ENCODE measurements around the gene KCNRG.
"Not testable (repeated sequence)": the region's sequence is repeated elsewhere in the genome, so short reads cannot be mapped to it uniquely, and the experiment has no call there.

DNA sequence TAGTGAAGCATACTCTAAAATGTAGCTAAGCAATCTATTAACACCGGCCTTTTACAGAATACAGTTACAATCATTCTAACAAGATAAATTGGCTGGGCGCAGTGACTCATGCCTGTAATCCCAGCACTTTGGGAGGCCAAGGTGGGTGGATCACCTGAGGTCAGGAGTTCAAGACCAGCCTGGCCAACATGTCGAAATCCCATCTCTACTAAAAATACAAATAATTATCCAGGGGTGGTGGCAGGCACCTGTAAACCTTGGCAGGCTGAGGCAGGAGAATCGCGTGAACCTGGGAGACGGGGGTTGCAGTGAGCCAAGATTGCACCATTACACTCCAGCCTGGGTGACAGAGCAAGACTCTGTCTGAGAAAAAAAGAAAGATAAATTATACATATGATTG lies 24.6 kb upstream of the KCNRG start:
- TF ChIP-seq, protein P1, sequence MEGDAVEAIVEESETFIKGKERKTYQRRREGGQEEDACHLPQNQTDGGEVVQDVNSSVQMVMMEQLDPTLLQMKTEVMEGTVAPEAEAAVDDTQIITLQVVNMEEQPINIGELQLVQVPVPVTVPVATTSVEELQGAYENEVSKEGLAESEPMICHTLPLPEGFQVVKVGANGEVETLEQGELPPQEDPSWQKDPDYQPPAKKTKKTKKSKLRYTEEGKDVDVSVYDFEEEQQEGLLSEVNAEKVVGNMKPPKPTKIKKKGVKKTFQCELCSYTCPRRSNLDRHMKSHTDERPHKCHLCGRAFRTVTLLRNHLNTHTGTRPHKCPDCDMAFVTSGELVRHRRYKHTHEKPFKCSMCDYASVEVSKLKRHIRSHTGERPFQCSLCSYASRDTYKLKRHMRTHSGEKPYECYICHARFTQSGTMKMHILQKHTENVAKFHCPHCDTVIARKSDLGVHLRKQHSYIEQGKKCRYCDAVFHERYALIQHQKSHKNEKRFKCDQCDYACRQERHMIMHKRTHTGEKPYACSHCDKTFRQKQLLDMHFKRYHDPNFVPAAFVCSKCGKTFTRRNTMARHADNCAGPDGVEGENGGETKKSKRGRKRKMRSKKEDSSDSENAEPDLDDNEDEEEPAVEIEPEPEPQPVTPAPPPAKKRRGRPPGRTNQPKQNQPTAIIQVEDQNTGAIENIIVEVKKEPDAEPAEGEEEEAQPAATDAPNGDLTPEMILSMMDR (conservative IDR thresholded peaks at IDR 0.05; ENCODE audit: low read depth in 2 of 2), result not testable (repeated sequence)
- not testable (repeated sequence) for TF ChIP-seq POLR2AphosphoS5 (IDR thresholded peaks at IDR 0.05; ENCODE audit: low read depth); EZH2phosphoT487 (IDR thresholded peaks at IDR 0.05; ENCODE audit: unreplicated experiment); CREB1 (CRISPR knock-in tag; IDR thresholded peaks at IDR 0.05; ENCODE audit: low read depth); JUNB (IDR thresholded peaks at IDR 0.05; ENCODE audit: unreplicated experiment); EZH2 (IDR thresholded peaks at IDR 0.05; ENCODE audit: low read depth, unreplicated experiment); NANOG (IDR thresholded peaks at IDR 0.05; ENCODE audit: borderline replicate concordance); ZNF331 (CRISPR knock-in tag; IDR thresholded peaks at IDR 0.05; ENCODE audit: low read depth)
- TF ChIP-seq, protein P2, sequence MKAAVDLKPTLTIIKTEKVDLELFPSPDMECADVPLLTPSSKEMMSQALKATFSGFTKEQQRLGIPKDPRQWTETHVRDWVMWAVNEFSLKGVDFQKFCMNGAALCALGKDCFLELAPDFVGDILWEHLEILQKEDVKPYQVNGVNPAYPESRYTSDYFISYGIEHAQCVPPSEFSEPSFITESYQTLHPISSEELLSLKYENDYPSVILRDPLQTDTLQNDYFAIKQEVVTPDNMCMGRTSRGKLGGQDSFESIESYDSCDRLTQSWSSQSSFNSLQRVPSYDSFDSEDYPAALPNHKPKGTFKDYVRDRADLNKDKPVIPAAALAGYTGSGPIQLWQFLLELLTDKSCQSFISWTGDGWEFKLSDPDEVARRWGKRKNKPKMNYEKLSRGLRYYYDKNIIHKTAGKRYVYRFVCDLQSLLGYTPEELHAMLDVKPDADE (IDR thresholded peaks at IDR 0.05), result not testable (repeated sequence)
- TF ChIP-seq, protein P3, sequence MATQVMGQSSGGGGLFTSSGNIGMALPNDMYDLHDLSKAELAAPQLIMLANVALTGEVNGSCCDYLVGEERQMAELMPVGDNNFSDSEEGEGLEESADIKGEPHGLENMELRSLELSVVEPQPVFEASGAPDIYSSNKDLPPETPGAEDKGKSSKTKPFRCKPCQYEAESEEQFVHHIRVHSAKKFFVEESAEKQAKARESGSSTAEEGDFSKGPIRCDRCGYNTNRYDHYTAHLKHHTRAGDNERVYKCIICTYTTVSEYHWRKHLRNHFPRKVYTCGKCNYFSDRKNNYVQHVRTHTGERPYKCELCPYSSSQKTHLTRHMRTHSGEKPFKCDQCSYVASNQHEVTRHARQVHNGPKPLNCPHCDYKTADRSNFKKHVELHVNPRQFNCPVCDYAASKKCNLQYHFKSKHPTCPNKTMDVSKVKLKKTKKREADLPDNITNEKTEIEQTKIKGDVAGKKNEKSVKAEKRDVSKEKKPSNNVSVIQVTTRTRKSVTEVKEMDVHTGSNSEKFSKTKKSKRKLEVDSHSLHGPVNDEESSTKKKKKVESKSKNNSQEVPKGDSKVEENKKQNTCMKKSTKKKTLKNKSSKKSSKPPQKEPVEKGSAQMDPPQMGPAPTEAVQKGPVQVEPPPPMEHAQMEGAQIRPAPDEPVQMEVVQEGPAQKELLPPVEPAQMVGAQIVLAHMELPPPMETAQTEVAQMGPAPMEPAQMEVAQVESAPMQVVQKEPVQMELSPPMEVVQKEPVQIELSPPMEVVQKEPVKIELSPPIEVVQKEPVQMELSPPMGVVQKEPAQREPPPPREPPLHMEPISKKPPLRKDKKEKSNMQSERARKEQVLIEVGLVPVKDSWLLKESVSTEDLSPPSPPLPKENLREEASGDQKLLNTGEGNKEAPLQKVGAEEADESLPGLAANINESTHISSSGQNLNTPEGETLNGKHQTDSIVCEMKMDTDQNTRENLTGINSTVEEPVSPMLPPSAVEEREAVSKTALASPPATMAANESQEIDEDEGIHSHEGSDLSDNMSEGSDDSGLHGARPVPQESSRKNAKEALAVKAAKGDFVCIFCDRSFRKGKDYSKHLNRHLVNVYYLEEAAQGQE (IDR thresholded peaks at IDR 0.05; ENCODE audit: unreplicated experiment), result not testable (repeated sequence)
- TF ChIP-seq, protein P4, sequence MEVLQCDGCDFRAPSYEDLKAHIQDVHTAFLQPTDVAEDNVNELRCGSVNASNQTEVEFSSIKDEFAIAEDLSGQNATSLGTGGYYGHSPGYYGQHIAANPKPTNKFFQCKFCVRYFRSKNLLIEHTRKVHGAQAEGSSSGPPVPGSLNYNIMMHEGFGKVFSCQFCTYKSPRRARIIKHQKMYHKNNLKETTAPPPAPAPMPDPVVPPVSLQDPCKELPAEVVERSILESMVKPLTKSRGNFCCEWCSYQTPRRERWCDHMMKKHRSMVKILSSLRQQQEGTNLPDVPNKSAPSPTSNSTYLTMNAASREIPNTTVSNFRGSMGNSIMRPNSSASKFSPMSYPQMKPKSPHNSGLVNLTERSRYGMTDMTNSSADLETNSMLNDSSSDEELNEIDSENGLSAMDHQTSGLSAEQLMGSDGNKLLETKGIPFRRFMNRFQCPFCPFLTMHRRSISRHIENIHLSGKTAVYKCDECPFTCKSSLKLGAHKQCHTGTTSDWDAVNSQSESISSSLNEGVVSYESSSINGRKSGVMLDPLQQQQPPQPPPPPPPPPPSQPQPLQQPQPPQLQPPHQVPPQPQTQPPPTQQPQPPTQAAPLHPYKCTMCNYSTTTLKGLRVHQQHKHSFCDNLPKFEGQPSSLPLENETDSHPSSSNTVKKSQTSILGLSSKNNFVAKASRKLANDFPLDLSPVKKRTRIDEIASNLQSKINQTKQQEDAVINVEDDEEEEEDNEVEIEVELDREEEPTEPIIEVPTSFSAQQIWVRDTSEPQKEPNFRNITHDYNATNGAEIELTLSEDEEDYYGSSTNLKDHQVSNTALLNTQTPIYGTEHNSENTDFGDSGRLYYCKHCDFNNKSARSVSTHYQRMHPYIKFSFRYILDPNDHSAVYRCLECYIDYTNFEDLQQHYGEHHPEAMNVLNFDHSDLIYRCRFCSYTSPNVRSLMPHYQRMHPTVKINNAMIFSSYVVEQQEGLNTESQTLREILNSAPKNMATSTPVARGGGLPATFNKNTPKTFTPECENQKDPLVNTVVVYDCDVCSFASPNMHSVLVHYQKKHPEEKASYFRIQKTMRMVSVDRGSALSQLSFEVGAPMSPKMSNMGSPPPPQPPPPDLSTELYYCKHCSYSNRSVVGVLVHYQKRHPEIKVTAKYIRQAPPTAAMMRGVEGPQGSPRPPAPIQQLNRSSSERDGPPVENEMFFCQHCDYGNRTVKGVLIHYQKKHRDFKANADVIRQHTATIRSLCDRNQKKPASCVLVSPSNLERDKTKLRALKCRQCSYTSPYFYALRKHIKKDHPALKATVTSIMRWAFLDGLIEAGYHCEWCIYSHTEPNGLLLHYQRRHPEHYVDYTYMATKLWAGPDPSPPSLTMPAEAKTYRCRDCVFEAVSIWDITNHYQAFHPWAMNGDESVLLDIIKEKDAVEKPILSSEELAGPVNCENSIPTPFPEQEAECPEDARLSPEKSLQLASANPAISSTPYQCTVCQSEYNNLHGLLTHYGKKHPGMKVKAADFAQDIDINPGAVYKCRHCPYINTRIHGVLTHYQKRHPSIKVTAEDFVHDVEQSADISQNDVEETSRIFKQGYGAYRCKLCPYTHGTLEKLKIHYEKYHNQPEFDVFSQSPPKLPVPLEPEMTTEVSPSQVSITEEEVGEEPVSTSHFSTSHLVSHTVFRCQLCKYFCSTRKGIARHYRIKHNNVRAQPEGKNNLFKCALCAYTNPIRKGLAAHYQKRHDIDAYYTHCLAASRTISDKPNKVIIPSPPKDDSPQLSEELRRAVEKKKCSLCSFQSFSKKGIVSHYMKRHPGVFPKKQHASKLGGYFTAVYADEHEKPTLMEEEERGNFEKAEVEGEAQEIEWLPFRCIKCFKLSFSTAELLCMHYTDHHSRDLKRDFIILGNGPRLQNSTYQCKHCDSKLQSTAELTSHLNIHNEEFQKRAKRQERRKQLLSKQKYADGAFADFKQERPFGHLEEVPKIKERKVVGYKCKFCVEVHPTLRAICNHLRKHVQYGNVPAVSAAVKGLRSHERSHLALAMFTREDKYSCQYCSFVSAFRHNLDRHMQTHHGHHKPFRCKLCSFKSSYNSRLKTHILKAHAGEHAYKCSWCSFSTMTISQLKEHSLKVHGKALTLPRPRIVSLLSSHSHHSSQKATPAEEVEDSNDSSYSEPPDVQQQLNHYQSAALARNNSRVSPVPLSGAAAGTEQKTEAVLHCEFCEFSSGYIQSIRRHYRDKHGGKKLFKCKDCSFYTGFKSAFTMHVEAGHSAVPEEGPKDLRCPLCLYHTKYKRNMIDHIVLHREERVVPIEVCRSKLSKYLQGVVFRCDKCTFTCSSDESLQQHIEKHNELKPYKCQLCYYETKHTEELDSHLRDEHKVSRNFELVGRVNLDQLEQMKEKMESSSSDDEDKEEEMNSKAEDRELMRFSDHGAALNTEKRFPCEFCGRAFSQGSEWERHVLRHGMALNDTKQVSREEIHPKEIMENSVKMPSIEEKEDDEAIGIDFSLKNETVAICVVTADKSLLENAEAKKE (CRISPR knock-in tag; IDR thresholded peaks at IDR 0.05), result not testable (repeated sequence)
